OCI-LY3 (cell line): Measurements from ENCODE around the gene PCSK4.

ENCODE experiments used
- H2AFZ ChIP-seq: fragments of 200-600, 300-600 bp; shearing (Covaris generic); 2 replicates; pipeline ENCODE4 v1.6.0; 2014; ENCODE audit warnings: antibody characterized with exemption, low read depth, low read length
- H3K27ac ChIP-seq: fragments of 200-600, 300-600 bp; sonication (generic); 2 replicates; pipeline ENCODE4 v1.5.1; 2014; ENCODE audit warnings: mild to moderate bottlenecking, low read length, moderate library complexity, mixed read lengths
- H3K27me3 ChIP-seq: fragments of 200-600, 300-600 bp; sonication (generic); 2 replicates; pipeline ENCODE4 v1.6.1; 2014; ENCODE audit warnings: low read depth, low read length, mixed read lengths
- H3K36me3 ChIP-seq: fragments of 200-600, 300-600 bp; sonication (generic); replicated peaks from 2 replicates; pipeline ENCODE3; 2014; ENCODE audit warnings: low read depth, low read length, mixed read lengths
- H3K4me1 ChIP-seq: fragments of 300-600, 200-600 bp; sonication (generic); 2 replicates; pipeline ENCODE4 v1.6.1; 2014; ENCODE audit warnings: low read length, mixed read lengths
- H3K4me2 ChIP-seq: fragments of 200-600, 300-600 bp; sonication (generic); 2 replicates; pipeline ENCODE4 v1.6.1; 2014; ENCODE audit warnings: low read length, mixed read lengths
- H3K4me3 ChIP-seq: fragments of 300-600, 200-600 bp; sonication (generic); 2 replicates; pipeline ENCODE4 v1.5.1; 2014; ENCODE audit warnings: antibody characterized with exemption, mild to moderate bottlenecking, low read length, moderate library complexity
- H3K79me2 ChIP-seq: fragments of 300-600, 200-600 bp; shearing (Covaris generic); 2 replicates; pipeline ENCODE4 v1.6.1; 2014; ENCODE audit warnings: mild to moderate bottlenecking, low read length, mixed read lengths
- H3K9ac ChIP-seq: fragments of 300-600, 200-600 bp; shearing (Covaris generic); 2 replicates; pipeline ENCODE4 v1.6.0; 2014; ENCODE audit warnings: mild to moderate bottlenecking, low read length, moderate library complexity
- H3K9me3 ChIP-seq: fragments of 200-600, 300-600 bp; shearing (Covaris generic); 2 replicates; pipeline ENCODE4 v1.6.1; 2014; ENCODE audit warnings: low read length, mixed read lengths; ENCODE audit not compliant: insufficient read depth
- H4K20me1 ChIP-seq: fragments of 200-600, 300-600 bp; sonication (generic); 2 replicates; pipeline ENCODE4 v1.6.1; 2016; ENCODE audit warnings: low read length, mixed read lengths; ENCODE audit not compliant: insufficient read depth
- CTCF ChIP-seq: fragments of 200-600, 300-600 bp; sonication (generic); IDR thresholded peaks from 2 replicates; pipeline ENCODE4 v1.5.1; 2014; ENCODE audit warnings: antibody characterized with exemption, low read length, low read depth
- EZH2phosphoT487 ChIP-seq: fragments of 200-600 bp; shearing (Covaris generic); IDR thresholded peaks from 2 replicates; pipeline ENCODE4 v1.6.1; 2018; ENCODE audit warnings: antibody characterized with exemption, mixed run types, low read depth

The PCSK4 gene

GRCh38 chr19:1492474-1493006, 2.4 kb upstream of the PCSK4 start:
- no peak overlapping the region for H3K9ac ChIP-seq
- H3K4me2 ChIP-seq, result no peak overlapping the region
- no peaks in the 10 kb centered on the region for H4K20me1 ChIP-seq
- no peaks in the 10 kb centered on the region for H3K79me2 ChIP-seq
- TF ChIP-seq CTCF, result no peak
- no peak for TF ChIP-seq EZH2phosphoT487
- no peaks in the 10 kb centered on the region for H3K4me1 ChIP-seq
- H3K27me3 ChIP-seq, result no peaks in the 10 kb centered on the region
- H3K36me3 ChIP-seq, result no peaks in the 10 kb centered on the region
- no peaks in the 10 kb centered on the region for H3K9me3 ChIP-seq
- H3K27ac ChIP-seq, result no peak overlapping the region
- no peak overlapping the region for H3K4me3 ChIP-seq
- H2AFZ ChIP-seq, result no peak overlapping the region

- no peaks in the 10 kb centered on the region for H3K4me1 ChIP-seq
- TF ChIP-seq CTCF (no peak), EZH2phosphoT487 (no peak)
- no peaks in the 10 kb centered on the region for H4K20me1 ChIP-seq
- H2AFZ ChIP-seq, result no peak overlapping the region
- no peaks in the 10 kb centered on the region for H3K27me3 ChIP-seq
- H3K9ac ChIP-seq, result no peak overlapping the region
- no peak overlapping the region for H3K4me3 ChIP-seq
- no peaks in the 10 kb centered on the region for H3K9me3 ChIP-seq
- H3K36me3 ChIP-seq, result no peaks in the 10 kb centered on the region
- H3K79me2 ChIP-seq, result no peaks in the 10 kb centered on the region
- H3K4me2 ChIP-seq, result no peak overlapping the region
- H3K27ac ChIP-seq, result no peak overlapping the region
These were observed 1.7 kb upstream of the PCSK4 start for GRCh38 chr19:1491849-1492170.

- TF ChIP-seq EZH2phosphoT487 (no peak), CTCF (no peak)
- H3K27me3 ChIP-seq, result no peaks in the 10 kb centered on the region
- no peak within 1 kb of the TSS for H3K4me2 ChIP-seq
- H3K79me2 ChIP-seq, result no peaks in the 10 kb centered on the region
- H4K20me1 ChIP-seq, result no peaks in the 10 kb centered on the region
- no peaks in the 10 kb centered on the region for H3K4me1 ChIP-seq
- H3K4me3 ChIP-seq, result no peak within 1 kb of the TSS
- no peak within 1 kb of the TSS for H3K9ac ChIP-seq
- H3K36me3 ChIP-seq, result no peaks in the 10 kb centered on the region
- no peak within 1 kb of the TSS for H2AFZ ChIP-seq
- H3K27ac ChIP-seq, result no peak within 1 kb of the TSS
- no peaks in the 10 kb centered on the region for H3K9me3 ChIP-seq
These were observed 1.1 kb upstream of the PCSK4 start, which contains the start of gene REEP6 for GRCh38 chr19:1491114-1491848. Gene REEP6, plus strand, starts transcription at chr19:1491181. Its CDS starts 89 bp downstream, at chr19:1491270.

- Histone ChIP-seq H3K9ac (no peak overlapping the region), H2AFZ (no peak overlapping the region), H3K27me3 (no peaks in the 10 kb centered on the region), H3K36me3 (no peaks in the 10 kb centered on the region), H3K4me1 (no peaks in the 10 kb centered on the region), H4K20me1 (no peaks in the 10 kb centered on the region), H3K79me2 (no peaks in the 10 kb centered on the region), H3K9me3 (no peaks in the 10 kb centered on the region), H3K4me3 (no peak overlapping the region), H3K27ac (no peak overlapping the region), H3K4me2 (no peak overlapping the region)
- no peak for TF ChIP-seq CTCF
- no peak for TF ChIP-seq EZH2phosphoT487
These were observed 463 bp downstream of the PCSK4 start for GRCh38 chr19:1489463-1490310.
